DND-41 (cell line): ENCODE results near the gene KMT5B.

Experiments used
- ATAC-seq: fragments of 200-7000 bp; cut with Tn5 transposase; 3 replicates; pipeline ENCODE4 v1.9.1; 2021; ENCODE audit warnings: low read depth; ENCODE audit not compliant: insufficient read depth
- DNase-seq: peaks from one replicate; pipeline ENCODE4 v3.0.0-alpha.2; 2020
- H2AFZ ChIP-seq: 2 replicates; pipeline ENCODE4 v1.6.0; 2012; ENCODE audit warnings: low read depth, low read length
- H3K27ac ChIP-seq: 2 replicates; pipeline ENCODE4 v1.5.1; 2012; ENCODE audit warnings: low read length, inconsistent platforms
- H3K27me3 ChIP-seq: fragments of 200-600 bp; sonication (generic); 2 replicates; pipeline ENCODE4 v1.6.0; 2012; ENCODE audit warnings: low read length, mild to moderate bottlenecking, inconsistent platforms; ENCODE audit not compliant: insufficient read depth, poor library complexity
- H3K36me3 ChIP-seq: 2 replicates; pipeline ENCODE4 v1.5.1; 2012; ENCODE audit warnings: low read length, inconsistent platforms; ENCODE audit not compliant: insufficient read depth
- H3K4me1 ChIP-seq: 2 replicates; pipeline ENCODE4 v1.5.1; 2012; ENCODE audit warnings: mild to moderate bottlenecking, low read length; ENCODE audit not compliant: insufficient read depth
- H3K4me2 ChIP-seq: 2 replicates; pipeline ENCODE4 v1.6.0; 2012; ENCODE audit warnings: mild to moderate bottlenecking, moderate library complexity, low read length, inconsistent platforms; ENCODE audit not compliant: insufficient read depth
- H3K4me3 ChIP-seq, 2 experiments: fragments of 200-600 bp in 1 of 2; shearing (Covaris generic) in 1 of 2; 2 replicates each; pipeline ENCODE4 v1.5.1; 2012 to 2016; ENCODE audit warnings: inconsistent platforms in 2 of 2, low read length in 2 of 2, mild to moderate bottlenecking in 2 of 2, low read depth in 1 of 2, moderate library complexity in 1 of 2
- H3K79me2 ChIP-seq: 2 replicates; pipeline ENCODE4 v1.6.0; 2012; ENCODE audit warnings: low read length, inconsistent platforms; ENCODE audit not compliant: insufficient read depth
- H3K9ac ChIP-seq: 2 replicates; pipeline ENCODE4 v1.6.0; 2012; ENCODE audit warnings: low read depth, mild to moderate bottlenecking, inconsistent platforms, low read length, moderate library complexity
- H3K9me3 ChIP-seq: 2 replicates; pipeline ENCODE4 v1.5.1; 2012; ENCODE audit warnings: low read length, moderate library complexity, mild to moderate bottlenecking, inconsistent platforms; ENCODE audit not compliant: insufficient read depth, severe bottlenecking
- H4K20me1 ChIP-seq: 2 replicates; pipeline ENCODE4 v1.6.0; 2012; ENCODE audit warnings: low read length; ENCODE audit not compliant: insufficient read depth
- EZH2 ChIP-seq: IDR thresholded peaks from 3 replicates; pipeline ENCODE4 v1.6.1; 2012; ENCODE audit warnings: borderline replicate concordance, low read depth, mild to moderate bottlenecking, moderate library complexity, low read length, inconsistent platforms; ENCODE audit not compliant: severe bottlenecking
- TF ChIP-seq, protein P1 (sequence below): IDR thresholded peaks from 2 replicates; pipeline ENCODE4 v1.5.1; 2012; ENCODE audit warnings: borderline replicate concordance, low read length, moderate library complexity, mild to moderate bottlenecking; ENCODE audit not compliant: poor library complexity, severe bottlenecking; ENCODE audit errors: extremely low read depth

KMT5B gene

DNA sequence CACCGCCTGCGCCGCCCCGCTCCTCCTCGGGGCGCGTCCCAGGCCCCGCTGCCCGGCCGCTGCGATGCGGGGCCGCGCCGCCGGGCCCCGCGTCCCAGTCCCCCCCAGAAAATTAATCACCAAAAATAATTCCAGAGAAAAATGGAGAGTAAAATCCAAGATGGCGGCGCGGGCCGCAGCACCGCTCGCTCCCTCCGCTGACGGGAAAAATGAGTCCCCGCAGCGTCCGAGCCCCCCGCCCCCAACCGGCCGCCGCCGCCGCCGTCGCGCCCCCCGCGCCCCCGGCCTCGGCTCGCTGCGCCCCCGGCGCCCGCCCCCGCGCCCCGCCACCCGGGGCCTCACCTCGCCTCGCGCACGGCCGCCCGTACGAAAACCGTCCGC is at the start of gene KMT5B:
KMT5B (minus strand) TSS at position 162 of the 381 bp plus-strand sequence. CDS start 23,220 bp downstream, outside the sequence.
- no peak for DNase-seq
- H3K9ac ChIP-seq = peak within 1 kb of the TSS; percentile 82
- H3K9me3 ChIP-seq = no peaks in the 10 kb centered on the region
- no peaks in the 10 kb centered on the region; the same call in 1 of the 2 replicates for H3K36me3 ChIP-seq
- peak within 1 kb of the TSS; percentile 89 to 95 for H3K4me3 ChIP-seq
- ATAC-seq = no peak
- H3K27ac ChIP-seq = peak within 1 kb of the TSS; percentile 91
- H4K20me1 ChIP-seq = peaks cover 30% of the 10 kb centered on the region
- TF ChIP-seq, protein P1, sequence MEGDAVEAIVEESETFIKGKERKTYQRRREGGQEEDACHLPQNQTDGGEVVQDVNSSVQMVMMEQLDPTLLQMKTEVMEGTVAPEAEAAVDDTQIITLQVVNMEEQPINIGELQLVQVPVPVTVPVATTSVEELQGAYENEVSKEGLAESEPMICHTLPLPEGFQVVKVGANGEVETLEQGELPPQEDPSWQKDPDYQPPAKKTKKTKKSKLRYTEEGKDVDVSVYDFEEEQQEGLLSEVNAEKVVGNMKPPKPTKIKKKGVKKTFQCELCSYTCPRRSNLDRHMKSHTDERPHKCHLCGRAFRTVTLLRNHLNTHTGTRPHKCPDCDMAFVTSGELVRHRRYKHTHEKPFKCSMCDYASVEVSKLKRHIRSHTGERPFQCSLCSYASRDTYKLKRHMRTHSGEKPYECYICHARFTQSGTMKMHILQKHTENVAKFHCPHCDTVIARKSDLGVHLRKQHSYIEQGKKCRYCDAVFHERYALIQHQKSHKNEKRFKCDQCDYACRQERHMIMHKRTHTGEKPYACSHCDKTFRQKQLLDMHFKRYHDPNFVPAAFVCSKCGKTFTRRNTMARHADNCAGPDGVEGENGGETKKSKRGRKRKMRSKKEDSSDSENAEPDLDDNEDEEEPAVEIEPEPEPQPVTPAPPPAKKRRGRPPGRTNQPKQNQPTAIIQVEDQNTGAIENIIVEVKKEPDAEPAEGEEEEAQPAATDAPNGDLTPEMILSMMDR = no peak
- TF ChIP-seq EZH2 = no peak
- peaks cover 46% of the 10 kb centered on the region for H3K79me2 ChIP-seq
- peak within 1 kb of the TSS; percentile 98 for H3K4me2 ChIP-seq
- H3K4me1 ChIP-seq = peaks cover 41% of the 10 kb centered on the region
- H3K27me3 ChIP-seq = no peaks in the 10 kb centered on the region
- peak within 1 kb of the TSS; percentile 96 for H2AFZ ChIP-seq

GRCh38 chr11:68262544-68262827 is 49.4 kb upstream of the KMT5B start:
- Histone ChIP-seq H3K27me3 (no peaks in the 10 kb centered on the region), H3K4me1 (peaks cover 5% of the 10 kb centered on the region), H3K36me3 (peaks cover 45% of the 10 kb centered on the region), H2AFZ (no peak overlapping the region), H3K79me2 (no peaks in the 10 kb centered on the region), H3K9me3 (no peaks in the 10 kb centered on the region), H3K9ac (no peak overlapping the region), H3K27ac (no peak overlapping the region), H3K4me3 (no peak overlapping the region), H3K4me2 (no peak overlapping the region), H4K20me1 (no peaks in the 10 kb centered on the region)
- TF ChIP-seq, protein P1 = no peak
- no peak for TF ChIP-seq EZH2
- DNase-seq (no peak), ATAC-seq (no peak)

DNA sequence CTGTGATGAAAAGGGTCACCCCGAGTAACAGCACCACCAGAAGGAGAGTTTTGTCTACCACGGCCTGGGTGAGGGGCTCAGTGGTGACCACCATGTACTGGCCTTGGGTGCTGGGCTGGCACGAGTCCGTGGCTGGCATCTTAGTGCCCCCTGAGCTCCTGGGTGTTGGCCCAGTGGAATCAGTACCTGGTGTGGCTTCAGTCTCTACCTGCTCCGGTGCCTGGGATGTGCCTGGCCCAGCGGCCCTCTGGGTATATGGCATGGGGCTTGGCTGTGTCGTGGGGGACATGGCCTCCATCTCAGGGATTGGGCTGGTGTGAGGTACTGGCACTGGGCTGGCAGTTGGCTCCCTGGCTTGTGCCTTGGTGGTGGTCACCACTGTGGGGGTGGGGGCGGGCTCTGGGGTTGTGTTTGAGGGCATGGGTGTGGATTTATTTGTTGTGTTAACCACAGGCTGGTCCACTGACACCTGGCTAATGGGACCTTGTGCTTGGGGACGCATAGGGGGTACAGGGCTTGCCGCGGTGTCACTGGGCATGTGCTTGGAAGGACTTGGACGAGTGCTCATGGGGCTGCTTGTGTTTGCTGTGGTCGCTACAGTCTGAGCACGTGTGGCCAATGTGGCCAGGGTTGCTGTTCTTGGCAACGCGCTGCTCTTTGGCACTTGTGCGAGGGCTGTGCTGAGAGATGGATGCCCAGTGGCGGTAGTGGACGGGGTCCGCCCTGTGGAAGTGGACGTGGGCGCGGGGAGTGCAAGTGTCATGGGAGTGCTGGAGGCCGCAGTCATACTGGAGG is 48.9 kb upstream of the KMT5B start:
- Histone ChIP-seq H4K20me1 (peaks cover 2% of the 10 kb centered on the region; the same call in 1 of the 2 replicates), H3K27ac (no peak overlapping the region), H3K9me3 (no peaks in the 10 kb centered on the region), H3K36me3 (peaks cover 39% of the 10 kb centered on the region), H3K4me3 (no peak overlapping the region), H3K9ac (no peak overlapping the region), H3K79me2 (no peaks in the 10 kb centered on the region), H3K27me3 (no peaks in the 10 kb centered on the region), H3K4me1 (peaks cover 6% of the 10 kb centered on the region), H2AFZ (no peak overlapping the region), H3K4me2 (no peak overlapping the region)
- ATAC-seq = no peak
- TF ChIP-seq EZH2 = no peak
- TF ChIP-seq, protein P1 = no peak
- DNase-seq = no peak

- Histone ChIP-seq H3K4me3 (no peak overlapping the region), H3K27me3 (no peaks in the 10 kb centered on the region), H3K9me3 (no peaks in the 10 kb centered on the region), H3K79me2 (no peaks in the 10 kb centered on the region), H3K27ac (no peak overlapping the region), H3K9ac (no peak overlapping the region), H4K20me1 (peaks cover 3% of the 10 kb centered on the region; the same call in 1 of the 2 replicates), H3K4me2 (no peak overlapping the region), H2AFZ (no peak overlapping the region), H3K4me1 (peaks cover 6% of the 10 kb centered on the region), H3K36me3 (peaks cover 36% of the 10 kb centered on the region)
- no peak for TF ChIP-seq EZH2
- TF ChIP-seq, protein P1 = no peak
- ATAC-seq (no peak), DNase-seq (no peak)
Measured at GRCh38 chr11:68261006-68261405, 47.9 kb upstream of the KMT5B start.
